GM19239 (cell line): ENCODE data around the gene MYO18B.

Experiments used
- DNase-seq: peaks from one replicate; pipeline ENCODE4 v3.0.0; 2011; ENCODE audit warnings: low spot score; ENCODE audit not compliant: insufficient read length
- FAIRE-seq: peaks from 2 replicates; lab custom pipeline; 2011; peaks lifted over from hg19 to GRCh38; lab: Jason Lieb, UNC

Gene MYO18B

DNA sequence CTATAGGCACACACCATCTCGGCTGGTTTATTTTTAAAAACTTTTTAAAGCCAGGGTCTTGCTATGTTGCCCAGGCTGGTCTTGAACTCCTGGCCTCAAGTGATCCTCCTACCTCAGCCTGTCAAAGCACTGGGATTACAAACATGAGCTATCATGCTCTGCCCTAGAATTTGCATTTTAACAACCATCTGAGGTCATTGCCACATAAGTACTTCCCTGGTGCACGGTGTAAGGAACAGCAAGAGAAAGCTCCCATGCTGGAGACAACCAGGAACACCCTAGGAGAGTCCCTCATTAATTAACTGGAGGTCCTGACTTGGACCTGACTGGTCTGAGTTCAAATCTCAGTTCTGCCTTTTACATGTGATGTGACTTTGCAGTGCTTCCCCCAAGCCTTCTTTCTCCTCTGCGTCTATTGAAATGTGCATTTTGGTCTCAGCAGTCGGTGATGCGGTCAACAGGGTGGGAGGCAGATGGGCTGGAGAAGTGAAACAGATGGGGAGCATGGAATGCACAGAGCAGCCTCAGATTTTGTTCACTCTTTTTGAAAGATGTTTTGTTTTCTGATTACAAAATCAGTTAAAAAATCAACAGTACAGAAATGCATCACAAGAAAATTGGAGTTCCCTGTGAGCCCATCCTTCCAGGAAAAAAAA, 146.5 kb downstream of the MYO18B start:
- FAIRE-seq (no peak), DNase-seq (no peak)

DNA sequence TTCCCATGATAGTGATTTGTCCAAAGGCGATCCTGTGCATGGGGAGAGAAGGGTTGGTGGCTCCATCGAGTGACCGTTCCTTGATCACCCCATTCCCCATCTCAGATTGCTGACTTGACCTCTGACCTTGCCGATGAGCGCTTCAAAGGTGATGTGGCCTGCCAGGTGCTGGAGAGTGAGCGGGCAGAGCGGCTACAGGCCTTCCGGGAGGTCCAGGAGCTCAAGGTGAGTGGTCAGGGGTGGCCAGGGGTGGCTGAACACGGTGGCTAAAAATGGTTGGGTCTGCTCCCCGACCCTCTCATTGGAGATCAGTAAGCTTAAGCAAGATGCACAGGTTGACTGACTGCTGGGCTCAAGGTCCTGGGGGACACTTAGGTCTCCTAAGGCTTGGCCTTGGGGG, 148.7 kb downstream of the MYO18B start:
- no peak for FAIRE-seq
- no peak for DNase-seq

DNA sequence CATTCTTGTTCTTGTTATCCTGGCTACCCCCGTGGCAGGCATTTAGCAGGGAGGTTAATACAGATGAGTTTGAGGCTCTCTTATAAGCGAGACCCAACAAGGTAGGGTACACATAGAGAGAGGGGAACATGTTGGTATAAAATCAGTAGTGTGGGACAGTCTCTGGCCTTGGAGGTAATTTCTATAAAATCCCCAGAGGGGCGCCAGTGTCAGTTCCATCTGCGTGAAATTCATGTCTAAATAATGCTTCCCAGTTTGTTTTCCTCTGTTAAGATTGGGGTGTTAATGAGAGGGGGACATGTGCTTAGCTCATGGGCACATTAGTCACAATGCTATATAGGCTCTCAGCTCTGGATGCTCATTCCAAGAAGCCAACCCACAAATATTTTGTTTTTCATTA, 150.7 kb downstream of the MYO18B start:
- FAIRE-seq (no peak), DNase-seq (no peak)

DNA sequence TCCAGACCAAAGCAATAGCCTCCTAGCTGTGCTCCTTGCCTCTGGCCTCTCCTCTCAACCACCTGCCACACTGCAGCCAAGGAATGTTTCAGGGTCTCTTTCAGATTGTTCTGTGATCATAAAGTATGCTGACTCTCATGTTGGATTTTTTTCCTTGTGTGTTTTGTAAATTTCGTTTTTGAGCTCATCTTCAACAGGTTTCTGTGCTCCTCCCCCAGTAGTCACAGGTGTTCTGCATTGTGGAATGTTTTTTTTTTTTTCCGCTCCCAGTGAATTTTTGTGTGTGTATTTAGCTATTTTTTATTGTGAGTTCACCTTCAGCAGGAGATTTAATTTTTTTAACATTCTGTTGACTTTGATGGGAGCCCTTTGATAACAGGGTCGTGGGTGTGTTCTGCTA, 153.7 kb downstream of the MYO18B start:
- no peak for DNase-seq
- FAIRE-seq = no peak

DNA sequence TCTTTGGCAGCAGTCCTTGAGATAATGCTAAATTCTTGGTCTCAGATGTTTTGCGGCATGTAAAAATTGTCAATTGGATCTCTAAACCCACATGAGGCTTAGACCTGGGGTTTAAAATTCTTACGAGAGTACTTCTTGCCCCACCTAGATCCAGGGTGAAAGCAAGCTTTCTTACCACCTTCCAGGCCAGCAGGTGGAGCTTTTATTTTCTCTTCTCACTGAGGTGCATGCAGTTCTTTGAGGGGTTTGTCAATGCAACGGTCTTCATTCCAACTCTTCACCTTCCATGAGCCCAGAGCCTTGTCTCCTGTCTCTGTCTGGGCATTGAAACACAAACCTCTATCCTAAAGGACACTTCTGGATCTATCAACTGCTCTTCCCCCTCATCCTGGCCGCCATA, 154.1 kb downstream of the MYO18B start:
- DNase-seq (no peak), FAIRE-seq (no peak)

DNA sequence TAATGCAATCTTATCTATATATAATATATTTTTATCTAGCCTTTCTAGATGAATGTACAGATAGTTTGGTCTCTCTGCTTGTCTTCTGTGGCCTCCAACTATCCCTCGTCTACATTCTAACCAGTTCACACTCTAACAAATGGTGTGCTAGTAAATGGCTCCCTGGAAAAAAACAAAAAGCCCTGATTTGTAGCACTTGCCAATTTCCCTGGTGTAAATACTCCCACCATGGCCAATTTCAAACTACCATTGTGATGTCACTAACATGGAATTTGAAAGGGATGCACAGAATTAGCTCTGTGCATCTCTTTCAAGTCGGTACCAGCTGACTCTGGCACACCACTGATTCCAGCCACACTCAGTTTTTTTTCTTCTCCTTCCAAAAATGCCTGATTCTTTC, 154.6 kb downstream of the MYO18B start:
- DNase-seq (no peak), FAIRE-seq (no peak)

DNA sequence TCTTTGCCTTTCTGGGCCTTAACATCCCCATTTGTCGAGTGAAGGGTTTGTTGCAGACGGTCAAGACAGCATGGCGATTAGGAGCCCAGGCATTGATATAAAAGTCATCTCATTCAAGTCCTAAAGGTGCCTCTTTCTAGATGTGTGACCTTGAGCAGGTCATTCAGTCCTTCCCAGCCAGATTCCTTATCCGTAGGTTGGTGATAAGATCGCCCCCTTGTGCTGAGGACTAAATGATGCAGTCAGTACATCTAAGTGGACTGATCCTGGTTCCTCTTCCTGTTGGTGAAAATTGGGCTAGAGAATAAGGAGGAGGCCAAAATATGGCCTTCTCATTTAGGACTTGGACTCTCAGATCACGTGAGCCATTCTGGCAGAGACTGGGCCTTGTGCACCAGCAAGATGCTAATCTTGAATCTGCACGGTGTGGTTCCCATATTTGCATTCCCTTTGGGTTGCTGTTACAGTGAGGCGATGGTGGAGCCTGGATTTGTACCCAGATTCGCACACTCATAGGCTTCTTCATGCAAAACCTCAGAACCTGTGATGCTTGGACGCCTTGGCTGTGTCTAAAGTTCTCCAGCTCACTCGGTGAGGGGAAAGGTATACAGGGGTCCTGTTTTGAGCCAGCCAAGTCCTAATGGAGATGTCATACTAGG, 156.8 kb downstream of the MYO18B start:
- DNase-seq (no peak), FAIRE-seq (no peak)

DNA sequence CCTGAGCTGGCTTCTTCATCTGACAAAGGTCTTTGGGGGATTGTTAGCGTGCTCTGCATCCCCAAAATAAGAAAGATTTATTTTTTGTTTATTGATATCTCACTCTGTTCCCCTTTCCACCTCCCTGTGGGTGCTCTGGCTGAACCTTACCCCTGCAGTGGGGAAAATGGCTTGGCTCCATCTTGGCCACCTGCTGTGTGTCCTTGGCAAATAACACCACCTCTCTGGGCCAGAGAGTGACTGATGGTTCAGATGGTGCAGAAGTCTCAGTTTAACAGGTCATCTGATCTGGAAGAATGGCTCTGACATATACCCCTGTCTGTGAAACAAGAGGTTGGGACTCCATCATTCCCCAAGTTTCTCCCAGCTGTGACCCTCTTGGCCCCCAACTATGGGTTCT, 157.6 kb downstream of the MYO18B start:
- no peak for FAIRE-seq

DNA sequence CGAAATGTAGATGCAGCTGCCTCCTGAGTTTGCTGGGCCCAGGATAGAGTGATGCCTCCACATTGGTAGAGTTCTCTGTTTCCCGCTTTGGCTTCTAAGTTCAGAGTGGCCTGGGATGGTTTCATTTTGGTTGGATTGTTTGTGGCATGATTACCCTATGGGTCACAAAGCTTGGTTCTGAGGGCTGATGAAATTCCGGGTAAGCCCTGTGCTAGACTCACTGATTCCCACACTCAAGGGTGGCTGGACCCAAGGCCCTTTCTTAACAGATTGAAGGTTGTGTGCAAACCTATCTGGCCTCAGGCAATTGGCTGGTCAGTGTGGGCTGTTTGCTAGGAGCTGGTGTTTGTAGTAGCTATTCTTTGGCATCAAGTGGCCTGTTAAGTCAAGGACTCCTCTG, 158.4 kb downstream of the MYO18B start:
- DNase-seq = no peak

More for the DNA sequence above, 157.6 kb downstream of the MYO18B start:
- DNase-seq = no peak

DNA sequence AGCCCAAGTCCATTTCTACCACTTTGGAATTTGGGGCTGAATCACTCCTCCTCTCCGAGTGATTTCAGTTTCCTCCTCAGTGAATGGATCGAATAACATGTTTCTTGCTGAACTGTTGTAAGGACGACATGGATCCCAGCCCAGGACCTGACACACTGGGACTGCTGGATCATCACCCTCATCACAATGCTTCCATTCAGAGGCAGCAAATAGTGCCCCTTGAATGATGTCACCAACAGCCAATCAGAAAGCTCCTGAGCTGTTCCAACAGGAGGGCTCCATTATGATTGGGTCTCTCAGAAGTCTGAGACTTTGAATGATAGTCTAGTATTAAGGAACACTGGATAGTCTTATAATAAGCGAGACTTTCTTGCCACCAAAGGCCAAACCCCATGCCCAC, 158.9 kb downstream of the MYO18B start:
- DNase-seq = no peak
- no peak for FAIRE-seq

More for the DNA sequence above, 158.4 kb downstream of the MYO18B start:
- FAIRE-seq = no peak

DNA sequence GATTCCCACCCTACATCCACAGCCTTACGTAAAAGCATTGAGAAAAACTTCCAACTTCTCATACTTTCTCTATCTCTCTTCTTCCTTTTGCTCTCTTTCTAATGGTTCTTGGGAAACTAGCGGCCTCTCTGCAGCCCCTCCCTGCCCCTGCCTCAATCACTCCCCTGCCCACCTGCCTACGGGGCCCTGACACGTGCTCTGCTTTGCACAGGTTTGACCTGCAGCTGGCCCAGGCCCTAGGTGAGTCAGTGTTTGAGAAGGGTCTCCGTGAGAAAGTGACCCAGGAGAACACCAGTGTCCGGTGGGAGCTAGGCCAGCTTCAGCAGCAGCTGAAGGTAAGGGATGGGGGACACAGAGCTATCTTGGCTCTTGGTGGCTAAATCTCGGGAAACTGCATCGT, 160.4 kb downstream of the MYO18B start:
- FAIRE-seq = no peak
- no peak for DNase-seq

DNA sequence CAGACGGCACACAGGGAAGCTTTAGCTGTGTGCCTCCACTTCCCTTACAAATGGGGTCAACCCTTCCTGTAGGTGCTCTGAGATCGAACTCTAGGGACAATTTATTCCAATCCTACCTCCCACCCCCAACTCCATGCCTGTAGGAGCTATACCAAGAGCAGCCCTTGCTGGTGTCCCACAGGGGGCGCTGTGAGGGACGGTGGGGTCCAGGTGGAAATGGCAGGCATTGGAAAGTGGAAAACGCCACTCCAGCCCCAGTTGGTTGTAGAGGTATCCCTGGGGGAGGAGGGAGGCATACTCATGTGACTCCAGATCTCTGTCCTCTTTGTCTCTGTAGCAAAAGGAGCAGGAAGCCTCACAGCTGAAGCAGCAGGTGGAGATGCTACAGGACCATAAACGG, 161.3 kb downstream of the MYO18B start:
- DNase-seq (no peak), FAIRE-seq (no peak)

DNA sequence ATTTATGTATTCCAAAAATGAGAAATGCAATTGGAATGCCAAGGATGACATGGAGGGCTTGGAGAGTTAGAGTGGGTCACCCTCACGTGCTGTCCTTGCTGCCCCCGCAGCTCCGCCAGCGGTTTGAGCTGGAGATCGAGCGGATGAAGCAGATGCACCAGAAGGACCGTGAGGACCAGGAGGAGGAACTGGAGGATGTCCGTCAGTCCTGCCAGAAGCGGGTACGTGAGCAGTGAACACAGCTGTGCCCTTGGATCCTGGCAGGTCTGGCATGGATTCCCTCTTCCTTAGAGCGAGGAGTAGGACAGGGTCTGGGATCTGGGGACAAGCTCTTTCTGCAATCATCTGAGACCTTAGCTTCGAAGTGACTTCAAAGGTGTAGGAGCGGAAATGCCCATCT, 166.2 kb downstream of the MYO18B start:
- DNase-seq = no peak
- no peak for FAIRE-seq

DNA sequence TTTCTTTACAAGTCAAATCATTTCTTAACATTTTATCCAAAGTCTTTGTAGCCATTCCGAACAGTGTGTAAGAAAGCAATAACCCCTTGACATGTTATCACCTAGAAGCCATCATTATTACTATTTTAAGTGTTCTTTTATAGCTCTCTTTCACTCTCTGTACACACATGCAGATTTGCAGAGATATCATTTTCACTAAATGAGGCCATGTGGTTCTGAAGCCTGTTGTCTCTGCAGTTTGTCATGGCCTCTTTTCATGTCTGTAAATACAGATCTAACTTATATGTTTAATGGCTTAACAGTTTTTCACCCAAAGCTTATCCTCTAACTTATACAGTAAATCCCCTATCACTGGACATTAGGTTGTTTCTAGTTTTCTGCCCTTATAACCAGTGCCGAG, 166.8 kb downstream of the MYO18B start:
- FAIRE-seq (no peak), DNase-seq (no peak)

DNA sequence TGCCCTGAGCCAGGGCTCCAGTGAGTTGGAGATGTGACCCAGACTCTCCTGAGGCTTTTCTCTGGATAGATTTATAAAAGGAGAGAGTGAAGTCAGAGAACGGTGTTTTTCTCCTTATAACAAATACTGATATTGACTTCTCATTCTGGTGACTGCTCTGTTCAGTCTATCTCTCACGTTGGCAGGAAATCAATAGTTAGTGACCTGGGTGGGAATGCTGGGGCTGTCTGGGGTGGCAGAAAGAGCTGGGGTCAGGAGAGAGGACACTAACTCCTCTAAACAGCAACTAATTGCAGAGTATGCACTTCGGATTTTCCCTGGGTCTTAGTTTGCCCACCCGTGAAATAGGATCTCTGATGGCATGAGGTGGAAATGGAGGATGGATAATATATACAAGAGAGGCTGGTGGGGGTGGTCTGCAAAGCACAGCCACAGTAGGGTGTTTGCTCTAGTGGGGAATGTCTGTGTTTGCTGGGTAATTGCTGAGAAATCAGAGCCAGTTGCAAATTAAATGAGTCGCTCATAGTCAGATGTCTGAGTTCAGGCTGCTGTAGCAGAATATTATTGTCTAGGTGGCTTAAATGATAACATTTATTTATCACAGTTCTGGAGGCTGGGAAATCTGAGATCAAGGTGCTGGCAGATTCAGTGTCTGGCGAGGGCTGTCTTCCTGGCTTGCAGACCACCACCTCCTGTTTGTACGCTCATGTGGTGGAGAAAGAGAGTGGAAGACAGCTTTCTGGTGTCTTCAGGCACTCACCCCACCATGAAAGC, 167.8 kb downstream of the MYO18B start:
- FAIRE-seq (no peak), DNase-seq (no peak)

DNA sequence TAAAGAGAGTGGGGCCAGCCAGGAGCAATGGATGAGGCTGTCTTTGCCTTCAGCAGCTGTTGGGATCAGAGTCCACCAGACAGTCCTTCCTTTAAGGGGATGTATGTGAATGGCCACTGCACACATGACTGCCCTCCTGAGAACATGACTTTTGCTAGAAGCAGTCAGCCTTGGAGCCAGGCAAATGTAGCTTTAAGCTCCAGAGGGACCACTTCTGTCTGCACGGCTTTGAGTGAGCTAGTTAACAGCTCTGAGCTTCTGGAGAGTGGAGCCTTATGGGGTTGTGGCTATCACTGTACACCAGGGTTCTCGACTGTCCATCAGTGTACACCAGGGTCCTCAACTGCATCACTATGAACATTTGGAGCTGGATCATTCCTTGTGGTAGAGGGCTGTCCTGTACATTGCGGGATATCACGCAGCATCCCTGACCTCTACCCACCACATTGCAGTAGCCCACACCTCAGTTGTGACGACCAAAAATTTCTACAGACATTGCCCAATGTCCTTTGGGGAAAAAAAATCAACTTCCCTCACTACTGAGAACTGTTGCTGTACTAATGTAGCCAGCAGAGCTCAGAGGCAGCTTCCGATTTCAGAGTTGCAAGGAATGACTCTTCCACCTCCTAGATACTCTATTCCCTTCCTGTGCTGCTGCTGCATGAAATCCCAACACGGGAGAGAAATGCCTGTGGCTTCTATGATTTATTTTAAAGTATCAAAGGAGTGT, 169.4 kb downstream of the MYO18B start:
- DNase-seq = no peak
- FAIRE-seq = no peak

DNA sequence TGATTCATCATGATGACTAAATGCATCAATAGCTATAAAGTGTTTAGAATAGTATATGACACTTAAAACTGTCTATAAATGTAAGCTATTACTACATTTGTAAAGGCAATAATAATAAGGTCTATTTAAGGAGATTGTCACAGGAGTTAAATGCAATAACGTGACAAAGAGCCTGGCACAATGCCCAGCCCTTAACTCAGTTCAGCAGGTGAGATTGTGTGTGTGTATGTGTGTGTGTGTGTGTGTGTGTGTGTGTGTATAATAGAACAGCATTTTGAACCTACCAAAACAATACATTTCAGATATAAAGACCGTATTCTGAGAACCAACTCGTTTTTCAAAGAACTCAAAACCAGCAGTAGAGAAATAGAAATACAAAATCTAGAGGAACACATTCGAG, 177.5 kb downstream of the MYO18B start:
- DNase-seq (no peak), FAIRE-seq (no peak)

DNA sequence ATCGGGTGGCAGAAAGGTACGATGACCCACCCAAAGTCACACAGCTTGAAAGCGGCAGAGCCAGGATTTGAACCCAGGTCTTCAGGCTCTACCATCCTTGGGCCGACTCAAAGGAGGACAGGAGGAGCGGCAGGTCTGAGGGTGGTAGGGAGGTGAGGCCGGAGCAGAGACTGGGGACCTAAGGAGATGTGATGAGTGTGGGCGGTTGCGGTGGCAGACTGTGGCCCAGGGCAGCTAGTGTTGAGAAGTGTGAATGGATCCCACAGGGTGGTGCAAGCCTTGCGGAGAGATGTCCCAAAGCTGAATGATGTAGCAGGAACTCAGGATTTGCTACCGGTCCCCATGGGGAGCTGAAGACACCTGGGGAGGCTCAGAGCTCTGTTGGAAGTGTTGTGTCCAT, 180.2 kb downstream of the MYO18B start:
- FAIRE-seq (no peak), DNase-seq (no peak)

DNA sequence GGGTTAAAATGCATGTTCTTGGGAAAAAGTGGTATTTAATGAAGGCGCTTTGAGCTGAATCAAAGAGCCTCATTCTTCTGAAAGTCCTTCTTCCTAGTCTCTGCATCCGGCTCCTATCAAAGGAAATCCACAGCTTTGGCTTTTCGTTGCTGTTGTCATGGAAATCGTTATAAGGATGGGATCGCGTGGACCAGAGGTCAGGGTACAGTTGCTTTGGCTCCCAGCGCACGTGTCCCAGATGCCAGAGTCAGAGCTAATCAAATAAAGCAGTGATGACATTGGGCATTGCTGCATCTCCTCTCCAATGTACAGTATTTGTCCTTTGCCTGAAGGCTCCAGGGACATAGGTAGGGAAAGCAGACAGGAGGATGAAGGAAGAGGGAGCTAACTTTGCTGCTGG, 181.9 kb downstream of the MYO18B start:
- no peak for FAIRE-seq
- DNase-seq = no peak

DNA sequence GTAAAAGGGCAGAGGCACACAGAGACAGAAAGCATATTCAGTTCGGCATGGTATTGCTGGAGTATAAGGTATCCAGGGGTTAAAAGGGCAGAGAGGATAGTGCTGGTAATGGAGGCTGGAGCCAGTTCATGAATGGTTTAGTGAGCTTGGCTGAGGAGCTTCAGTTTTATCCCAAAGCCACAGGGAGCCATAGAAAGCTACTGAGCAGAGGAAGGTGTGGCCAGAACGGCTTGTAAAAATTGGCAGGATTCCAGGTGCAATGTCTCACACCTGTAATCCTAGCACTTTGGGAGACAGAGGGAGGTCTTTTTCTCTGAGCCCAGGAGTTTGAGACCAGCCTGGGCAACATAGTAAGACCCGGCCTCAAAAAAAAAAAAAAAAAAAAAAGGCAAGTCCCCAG, 186.1 kb downstream of the MYO18B start:
- no peak for DNase-seq
- FAIRE-seq = no peak

DNA sequence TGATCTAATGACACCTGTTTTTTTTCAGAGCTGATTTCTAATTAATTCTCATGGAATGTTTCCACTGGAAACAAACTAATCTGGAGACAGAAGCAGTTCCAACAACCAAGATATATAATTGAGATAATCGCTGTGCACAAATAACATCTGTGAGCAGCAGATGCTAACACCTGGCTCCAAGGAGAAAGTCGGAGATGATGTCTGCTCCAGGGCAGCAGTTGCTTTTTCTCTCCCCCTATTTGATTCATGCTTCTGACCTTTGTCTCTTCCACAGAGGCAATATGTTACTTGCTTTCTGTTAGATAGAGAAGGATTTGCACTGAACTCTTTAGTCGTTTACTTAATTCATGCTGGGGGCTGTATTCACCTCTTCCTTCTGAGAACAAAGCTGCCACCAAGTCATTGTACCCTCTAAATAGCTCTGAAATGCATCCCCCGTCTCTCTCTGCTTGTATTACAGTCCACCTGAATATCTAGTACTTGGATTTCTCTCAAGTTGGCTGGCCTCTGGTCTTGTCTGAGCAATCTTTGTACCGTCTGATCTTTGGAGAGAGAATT, 187.4 kb downstream of the MYO18B start:
- DNase-seq (no peak), FAIRE-seq (no peak)
